HepG2 (cell line): ENCODE measurements around the gene ZBTB9. TPM values are rescaled to one million over a fixed set of nuclear protein-coding genes. Genes with fewer than 3 reads are reported as not detected.

Source experiments
- ATAC-seq: fragments of 200-7000 bp; cut with Tn5 transposase; 3 replicates; pipeline ENCODE4 v1.9.1; 2020; ENCODE audit warnings: mild to moderate bottlenecking, moderate library complexity
- BruUV-seq: library from RNA; stranded (reverse); fragments of 400-500 nt; replicated peaks from 2 replicates; lab custom pipeline; 2021; lab: Mats Ljungman, UMichigan
- CTCF ChIA-PET: fragments of 300-600 bp; formaldehyde crosslinking; extraction: SDS; loops from one replicate; lab custom pipeline; 2021; ENCODE audit warnings: low total read pairs, inconsistent platforms, low intra/inter-chr PET ratio; lab: Yijun Ruan, JAX
- POLR2A ChIA-PET: fragments of 350-600 bp; sonication (Branson Sonifier 250); formaldehyde crosslinking; loops from one replicate; lab custom pipeline; 2020; ENCODE audit warnings: antibody characterized with exemption, inconsistent platforms; lab: Yijun Ruan, JAX
- DNase-seq: peaks from one replicate; pipeline ENCODE4 v3.0.0-alpha.2; 2015; ENCODE audit warnings: low spot score
- FAIRE-seq: peaks from 3 replicates; lab custom pipeline; 2011; peaks lifted over from hg19 to GRCh38; lab: Jason Lieb, UNC
- H2AFZ ChIP-seq: one replicate; pipeline ENCODE4 v1.6.1; 2011; ENCODE audit warnings: low read length, inconsistent platforms
- H3K27ac ChIP-seq: fragments of 300-600 bp; 3 replicates; pipeline ENCODE4 v1.8.0; 2011; ENCODE audit warnings: mixed run types, mild to moderate bottlenecking, mixed read lengths, low read length, inconsistent platforms; ENCODE audit not compliant: insufficient read depth; ENCODE audit errors: extremely low read length
- H3K27me3 ChIP-seq, 2 experiments: fragments of 200-600 bp in 1 of 2; 2 replicates in 1 of 2; 3 replicates in 1 of 2; pipeline versions ENCODE4 v1.6.0 to v1.8.0; 2011; ENCODE audit warnings: low read length in 2 of 2, mild to moderate bottlenecking in 2 of 2, moderate library complexity in 2 of 2, inconsistent platforms in 1 of 2; ENCODE audit not compliant: insufficient read depth in 2 of 2, control insufficient read depth in 1 of 2
- H3K36me3 ChIP-seq, 2 experiments: fragments of 200-600 bp in 1 of 2; replicated peaks in 1 of 2; 2 replicates in 1 of 2; 3 replicates in 1 of 2; pipeline versions ENCODE4 v1.5.1 to v1.8.0; 2011; ENCODE audit warnings: low read length in 2 of 2, inconsistent platforms in 1 of 2; ENCODE audit not compliant: insufficient read depth in 2 of 2, control insufficient read depth in 1 of 2
- H3K4me1 ChIP-seq: 2 replicates; pipeline ENCODE4 v1.5.1; 2012; ENCODE audit warnings: low read length, inconsistent platforms; ENCODE audit not compliant: insufficient read depth
- H3K4me2 ChIP-seq: 2 replicates; pipeline ENCODE4 v1.6.0; 2011; ENCODE audit warnings: low read depth, low read length, inconsistent platforms
- H3K4me3 ChIP-seq, 3 experiments: fragments of 200-600 bp in 1 of 3; sonication (generic), shearing (Covaris generic) in 1 of 3; replicated peaks in 1 of 3; 2 replicates each; pipeline ENCODE4 v1.5.1; 2011 to 2016; ENCODE audit warnings: low read length in 3 of 3, inconsistent platforms in 2 of 3, low read depth in 2 of 3, mild to moderate bottlenecking in 2 of 3, control low read depth in 1 of 3, mixed read lengths in 1 of 3; ENCODE audit not compliant: insufficient read depth in 1 of 3
- H3K79me2 ChIP-seq: one replicate; pipeline ENCODE4 v1.6.1; 2011; ENCODE audit warnings: low read length, inconsistent platforms; ENCODE audit not compliant: insufficient read depth
- H3K9ac ChIP-seq: 2 replicates; pipeline ENCODE4 v1.6.0; 2011; ENCODE audit warnings: mild to moderate bottlenecking, low read depth, low read length, inconsistent platforms; ENCODE audit not compliant: insufficient read depth
- H3K9me3 ChIP-seq: 2 replicates; pipeline ENCODE4 v1.5.1; 2012; ENCODE audit warnings: mild to moderate bottlenecking, low read length
- H4K20me1 ChIP-seq: 2 replicates; pipeline ENCODE4 v1.6.0; 2011; ENCODE audit warnings: inconsistent platforms, mild to moderate bottlenecking, low read length, moderate library complexity; ENCODE audit not compliant: insufficient read depth
- ARHGAP35 ChIP-seq: sonication (generic); formaldehyde crosslinking; IDR thresholded peaks from 2 replicates; pipeline ENCODE4 v1.9.0; 2022; ENCODE audit warnings: mild to moderate bottlenecking, inconsistent platforms, moderate library complexity, missing genetic modification reagents, borderline replicate concordance
- FOXC1 ChIP-seq: sonication (generic); formaldehyde crosslinking; IDR thresholded peaks from 2 replicates; pipeline ENCODE4 v1.8.0; 2022; ENCODE audit warnings: mild to moderate bottlenecking, missing genetic modification reagents, borderline replicate concordance
- GABPB1 ChIP-seq: IDR thresholded peaks from 2 replicates; pipeline ENCODE4 v1.6.1; 2016; ENCODE audit warnings: mild to moderate bottlenecking, missing genetic modification reagents, moderate library complexity, missing compliant biosample characterization
- HMG20B ChIP-seq: conservative IDR thresholded peaks from 2 replicates; pipeline ENCODE4 v1.6.1; 2016; ENCODE audit warnings: missing genetic modification reagents, missing compliant biosample characterization
- HOXA3 ChIP-seq: sonication (generic); formaldehyde crosslinking; IDR thresholded peaks from 2 replicates; pipeline ENCODE4 v1.5.0; 2020; ENCODE audit warnings: missing genetic modification reagents
- IKZF4 ChIP-seq: sonication (generic); formaldehyde crosslinking; IDR thresholded peaks from 2 replicates; pipeline ENCODE4 v1.5.1; 2020; ENCODE audit warnings: borderline replicate concordance, mild to moderate bottlenecking, low read depth, missing genetic modification reagents; ENCODE audit errors: not compliant biosample characterization
- IRF9 ChIP-seq: sonication (generic); formaldehyde crosslinking; IDR thresholded peaks from 2 replicates; pipeline ENCODE4 v1.8.0; 2022; ENCODE audit warnings: missing genetic modification reagents, mild to moderate bottlenecking, borderline replicate concordance
- MBD4 ChIP-seq: IDR thresholded peaks from 2 replicates; pipeline ENCODE4 v1.6.1; 2012; ENCODE audit warnings: low read length, inconsistent platforms, borderline replicate concordance
- RBAK ChIP-seq: sonication (generic); formaldehyde crosslinking; IDR thresholded peaks from 2 replicates; pipeline ENCODE4 v1.5.1; 2020; ENCODE audit warnings: mild to moderate bottlenecking, missing genetic modification reagents
- ZKSCAN8 ChIP-seq: IDR thresholded peaks from 2 replicates; pipeline ENCODE4 v1.6.1; 2016; ENCODE audit warnings: borderline replicate concordance, missing genetic modification reagents, missing compliant biosample characterization
- ZNF432 ChIP-seq: sonication (generic); formaldehyde crosslinking; IDR thresholded peaks from 2 replicates; pipeline ENCODE4 v1.5.0; 2020; ENCODE audit warnings: missing genetic modification reagents, mild to moderate bottlenecking, borderline replicate concordance
- ZNF678 ChIP-seq: sonication (generic); formaldehyde crosslinking; IDR thresholded peaks from 2 replicates; pipeline ENCODE4 v1.4.0; 2020; ENCODE audit warnings: mild to moderate bottlenecking, missing genetic modification reagents
- ZNF772 ChIP-seq: sonication (generic); formaldehyde crosslinking; IDR thresholded peaks from 2 replicates; pipeline ENCODE4 v1.5.0; 2020; ENCODE audit warnings: mild to moderate bottlenecking, missing genetic modification reagents
- ZNF782 ChIP-seq: sonication (generic); formaldehyde crosslinking; IDR thresholded peaks from 2 replicates; pipeline ENCODE4 v1.4.0; 2020; ENCODE audit warnings: missing genetic modification reagents, mild to moderate bottlenecking, borderline replicate concordance
- ZSCAN22 ChIP-seq: sonication (generic); formaldehyde crosslinking; IDR thresholded peaks from 2 replicates; pipeline ENCODE4 v1.4.0; 2020; ENCODE audit warnings: mild to moderate bottlenecking, missing genetic modification reagents
- WGBS: methylation state at CpG from one replicate; pipeline ENCODE4 v1.1.6; 2017; ENCODE audit warnings: low lambda C conversion rate; 5-methylcytosine and 5-hydroxymethylcytosine counted together
- in situ Hi-C: cut with HindIII; loops from 2 replicates; pipeline ENCODE4 v1.10.0; 2017; ENCODE audit warnings: low pct_unique_long_range_greater_than_20kb; ENCODE audit not compliant: extremely low pct_ligation_motif_present
- intact Hi-C: fragments of 100-400 bp; cut with micrococcal nuclease; formaldehyde crosslinking; loops from one replicate; pipeline ENCODE4 v1.10.0; 2022; ENCODE audit not compliant: unreplicated experiment
- polyA plus RNA-seq, 8 experiments: library from polyadenylated mRNA; depleted of rRNA in 3 of 8; stranded (reverse) in 7 of 8; unstranded in 1 of 8; fragments of >200 nt; fragmentation: Illumina TruSeq in 4 of 8; extraction: Trizol in 4 of 8; gene quantifications; 2 replicates each; pipeline versions ENCODE4 v1.2.1 to v1.2.3, GENCODE V29; 2011 to 2016; ENCODE audit warnings: low read depth in 4 of 8, missing spikeins in 1 of 8, mixed read lengths in 1 of 8; ENCODE audit not compliant: insufficient read depth in 1 of 8
- total RNA-seq, 5 experiments: library from RNA; depleted of rRNA; stranded (reverse); fragments of >200 nt; fragmentation: Illumina TruSeq; extraction: Trizol; gene quantifications; 2 replicates each; pipeline ENCODE4 v1.2.3, GENCODE V29; 2016; ENCODE audit warnings: low read depth in 1 of 5
- TF ChIP-seq, protein P1 (sequence below): sonication (generic); formaldehyde crosslinking; IDR thresholded peaks from 2 replicates; pipeline ENCODE4 v1.8.0; 2023; ENCODE audit warnings: mild to moderate bottlenecking, missing genetic modification reagents
- TF ChIP-seq, protein P2 (sequence below): sonication (generic); formaldehyde crosslinking; IDR thresholded peaks from 2 replicates; pipeline ENCODE4 v1.5.0; 2020; ENCODE audit warnings: missing genetic modification reagents

ZBTB9 gene
- total and polyA plus RNA-seq, 2 of the 13 experiments (the other 11 are each of a cell fraction or from before 2014, with no cell fraction given): 5.3 to 9.2 TPM

DNA sequence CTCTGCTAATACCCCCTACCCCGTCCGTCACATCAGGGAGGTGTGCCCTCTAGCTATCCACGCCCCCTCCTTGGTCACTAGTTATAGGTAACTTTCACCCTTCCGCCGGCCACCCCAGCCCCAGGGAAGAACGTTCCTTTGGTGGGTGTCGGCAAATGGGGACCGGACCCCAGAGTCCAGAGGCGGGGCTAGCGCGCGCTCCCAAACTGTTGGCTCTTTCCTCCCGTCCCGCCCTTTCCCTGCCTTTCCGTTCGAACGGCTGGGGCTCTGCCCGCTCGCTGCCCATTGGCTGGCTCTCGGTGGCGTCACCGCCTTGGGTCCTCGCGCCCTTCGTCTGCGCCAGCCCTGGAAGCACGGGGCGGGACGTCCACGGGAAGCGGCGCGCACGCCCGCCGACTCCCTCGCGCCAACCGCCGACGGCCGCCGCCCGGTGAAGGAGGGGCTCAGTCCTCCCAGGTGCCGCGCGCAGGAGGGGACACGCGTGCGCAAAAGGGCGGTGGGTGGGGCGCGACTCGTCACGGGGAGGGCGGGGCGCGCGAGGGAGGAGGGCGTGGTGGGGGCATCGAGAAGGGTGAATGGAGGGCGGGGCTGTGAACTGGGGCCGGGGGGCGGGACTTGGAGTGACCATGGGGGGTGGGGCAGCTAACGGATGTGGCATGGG, 44.2 kb upstream of the ZBTB9 start (continued):
- TF ChIP-seq ZKSCAN8 (peak; percentile 83), ZSCAN22 (CRISPR knock-in tag) (0 out of 2 replicates have a peak, but pooled peaks have one; percentile 55)
- TF ChIP-seq, protein P1, sequence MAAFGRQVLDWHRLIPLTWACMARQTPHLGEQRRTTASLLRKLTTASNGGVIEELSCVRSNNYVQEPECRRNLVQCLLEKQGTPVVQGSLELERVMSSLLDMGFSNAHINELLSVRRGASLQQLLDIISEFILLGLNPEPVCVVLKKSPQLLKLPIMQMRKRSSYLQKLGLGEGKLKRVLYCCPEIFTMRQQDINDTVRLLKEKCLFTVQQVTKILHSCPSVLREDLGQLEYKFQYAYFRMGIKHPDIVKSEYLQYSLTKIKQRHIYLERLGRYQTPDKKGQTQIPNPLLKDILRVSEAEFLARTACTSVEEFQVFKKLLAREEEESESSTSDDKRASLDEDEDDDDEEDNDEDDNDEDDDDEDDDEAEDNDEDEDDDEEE (CRISPR knock-in tag): peak; percentile 97; the same call in 1 of the 2 replicates
- TF ChIP-seq, all 625 proteins: peak for 389

GRCh38 chr6:33410711-33411631, 43.4 kb upstream of the ZBTB9 start, which contains the start of gene PHF1:
PHF1 (plus strand) TSS chr6:33411014; CDS start chr6:33412264, 1,250 bp downstream.
- peak; percentile 14 for ATAC-seq
- H3K36me3 ChIP-seq: peaks cover 19 to 51% of the 10 kb centered on the region in 2 experiments
- peaks cover 32% of the 10 kb centered on the region for H3K4me1 ChIP-seq
- peak within 1 kb of the TSS; percentile 85 to 87 (median 86) for H3K4me3 ChIP-seq
- H4K20me1 ChIP-seq: no peaks in the 10 kb centered on the region
- H3K4me2 ChIP-seq: peak within 1 kb of the TSS; percentile 84
- H3K79me2 ChIP-seq: peaks cover 10% of the 10 kb centered on the region
- H3K9me3 ChIP-seq: no peaks in the 10 kb centered on the region
- no peak within 1 kb of the TSS for H2AFZ ChIP-seq
- H3K27me3 ChIP-seq: no peaks in the 10 kb centered on the region
- H3K9ac ChIP-seq: peak within 1 kb of the TSS; percentile 82
- BruUV-seq: TSS peak; percentile 42
- no peak for DNase-seq
- POLR2A ChIA-PET: interaction anchor here (0.6 to 2.5 kb wide), 11 partner anchors 15 to 439 kb away, joined by 3 to 13 read pairs (median 5); partner anchors contain the start of genes PFDN6, RPS18, TAPBP and VPS52
- intact Hi-C loops (loop anchor here (1.0 kb wide), 2 partner anchors 7 to 20 kb away; partner anchors contain the start of genes CUTA and KIFC1), in situ Hi-C loops (loop anchor here (10.0 to 25.0 kb wide), 2 partner anchors 124 to 206 kb away; partner anchors contain the start of genes B3GALT4, HSD17B8, PFDN6 and RGL2)
- CTCF ChIA-PET: interaction anchor here (1.3 kb wide), 1 partner anchor 131 kb away, joined by 3 read pairs; no protein-coding TSS in a partner anchor
- WGBS: 3% methylated on average over 34 of the region's 67 CpGs
- H3K27ac ChIP-seq: peak within 1 kb of the TSS; percentile 85
- no peak for FAIRE-seq
- peak; percentile 17 for TF ChIP-seq IKZF4 (CRISPR knock-in tag)
- TF ChIP-seq ZNF782 (CRISPR knock-in tag): no peak
- no peak for TF ChIP-seq HMG20B
- no peak for TF ChIP-seq FOXC1 (CRISPR knock-in tag)
- peak; percentile 74 for TF ChIP-seq GABPB1 (CRISPR knock-in tag)
- peak; percentile 34; the same call in 1 of the 2 replicates for TF ChIP-seq IRF9 (CRISPR knock-in tag)
- no peak for TF ChIP-seq MBD4
- TF ChIP-seq, protein P2, sequence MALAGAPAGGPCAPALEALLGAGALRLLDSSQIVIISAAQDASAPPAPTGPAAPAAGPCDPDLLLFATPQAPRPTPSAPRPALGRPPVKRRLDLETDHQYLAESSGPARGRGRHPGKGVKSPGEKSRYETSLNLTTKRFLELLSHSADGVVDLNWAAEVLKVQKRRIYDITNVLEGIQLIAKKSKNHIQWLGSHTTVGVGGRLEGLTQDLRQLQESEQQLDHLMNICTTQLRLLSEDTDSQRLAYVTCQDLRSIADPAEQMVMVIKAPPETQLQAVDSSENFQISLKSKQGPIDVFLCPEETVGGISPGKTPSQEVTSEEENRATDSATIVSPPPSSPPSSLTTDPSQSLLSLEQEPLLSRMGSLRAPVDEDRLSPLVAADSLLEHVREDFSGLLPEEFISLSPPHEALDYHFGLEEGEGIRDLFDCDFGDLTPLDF (CRISPR knock-in tag): no peak
- 0 out of 2 replicates have a peak, but pooled peaks have one; percentile 50 for TF ChIP-seq ARHGAP35 (CRISPR knock-in tag)
- no peak for TF ChIP-seq HOXA3 (CRISPR knock-in tag)
- TF ChIP-seq ZNF678 (CRISPR knock-in tag): no peak
- TF ChIP-seq ZNF432 (CRISPR knock-in tag): no peak
- no peak; the same call in 1 of the 2 replicates for TF ChIP-seq ZNF772
- no peak for TF ChIP-seq RBAK (CRISPR knock-in tag)
